Neural cell (in vitro differentiated cells): ENCODE results near the gene KRTAP10-1.

Experiments used
- CTCF ChIP-seq: fragments of 450-650 bp; IDR thresholded peaks from 2 replicates; pipeline ENCODE4 v1.5.1; 2014; ENCODE audit warnings: antibody characterized with exemption, mild to moderate bottlenecking, moderate library complexity; ENCODE audit not compliant: poor library complexity, severe bottlenecking
- POLR2AphosphoS5 ChIP-seq: IDR thresholded peaks from 2 replicates; pipeline ENCODE4 v1.6.1; 2012
- RAD21 ChIP-seq: fragments of 450-650 bp; conservative IDR thresholded peaks from 2 replicates; pipeline ENCODE4 v1.6.1; 2014; ENCODE audit warnings: antibody characterized with exemption, mild to moderate bottlenecking, moderate library complexity
- REST ChIP-seq: IDR thresholded peaks from 2 replicates; pipeline ENCODE4 v1.6.1; 2012; ENCODE audit warnings: borderline replicate concordance
- SMC3 ChIP-seq: fragments of 450-650 bp; conservative IDR thresholded peaks from 2 replicates; pipeline ENCODE4 v1.6.1; 2014; ENCODE audit warnings: antibody characterized with exemption, mild to moderate bottlenecking, moderate library complexity; ENCODE audit not compliant: poor library complexity
- TAF1 ChIP-seq: IDR thresholded peaks from 2 replicates; pipeline ENCODE4 v1.6.1; 2012; ENCODE audit warnings: low read depth

GRCh38 chr21:44499631-44500030, 40.4 kb downstream of the KRTAP10-1 start:
- no peak for TF ChIP-seq REST
- TF ChIP-seq CTCF = no peak
- TF ChIP-seq RAD21 = no peak
- no peak for TF ChIP-seq TAF1
- no peak for TF ChIP-seq SMC3
- no peak for TF ChIP-seq POLR2AphosphoS5
